OCI-LY3 (cell line): ENCODE results near the gene PHTF2.

Experiments used
- CTCF ChIP-seq: fragments of 200-600, 300-600 bp; sonication (generic); IDR thresholded peaks from 2 replicates; pipeline ENCODE4 v1.5.1; 2014; ENCODE audit warnings: antibody characterized with exemption, low read length, low read depth
- EZH2phosphoT487 ChIP-seq: fragments of 200-600 bp; shearing (Covaris generic); IDR thresholded peaks from 2 replicates; pipeline ENCODE4 v1.6.1; 2018; ENCODE audit warnings: antibody characterized with exemption, mixed run types, low read depth

GRCh38 chr7:77918676-77919075 is 120.1 kb downstream of the PHTF2 start:
- no peak for TF ChIP-seq CTCF
- no peak for TF ChIP-seq EZH2phosphoT487
